ENCODE results near the gene UPK1A. TPM values are rescaled to one million over a fixed set of nuclear protein-coding genes. Genes with fewer than 3 reads are reported as not detected.
A peak's percentile ranks its signal among the peaks of the same experiment; 100 is the strongest.

UPK1A gene
- total and polyA plus RNA-seq, 9 of the 15 experiments (the other 6 are each of a cell fraction or from before 2014, with no cell fraction given): 0.06 to 0.13 TPM; not detected in 7

- no peak for TF ChIP-seq ZZZ3 (IDR thresholded peaks at IDR 0.05)
- peak; percentile 29; the same call in 1 of the 2 replicates for TF ChIP-seq USF1 (CRISPR knock-in tag; IDR thresholded peaks at IDR 0.05)
- TF ChIP-seq ETV5 (CRISPR knock-in tag; IDR thresholded peaks at IDR 0.05; ENCODE audit: low read depth): no peak; the same call in 1 of the 2 replicates
- TF ChIP-seq KAT2B (IDR thresholded peaks at IDR 0.05; ENCODE audit: low read depth, low read length): no peak
- TF ChIP-seq RBM34 (IDR thresholded peaks at IDR 0.05; ENCODE audit: borderline replicate concordance, insufficient read depth, low read length): no peak
- no peak for TF ChIP-seq NCOA1 (IDR thresholded peaks at IDR 0.05; ENCODE audit: low read depth)
- no peak for TF ChIP-seq MIER1 (IDR thresholded peaks at IDR 0.05; ENCODE audit: low read depth)
- TF ChIP-seq TARDBP (IDR thresholded peaks at IDR 0.05): no peak
- no peak for TF ChIP-seq PHF8 (IDR thresholded peaks at IDR 0.05; ENCODE audit: borderline replicate concordance, low read length)
- TF ChIP-seq DPF2 (IDR thresholded peaks at IDR 0.05): 0 out of 2 replicates have a peak, but pooled peaks have one; percentile 44
- TF ChIP-seq SRSF9 (IDR thresholded peaks at IDR 0.05; ENCODE audit: borderline replicate concordance, low read depth, low read length): no peak
- no peak for TF ChIP-seq RNF219 (CRISPR knock-in tag; IDR thresholded peaks at IDR 0.05)
- TF ChIP-seq MCM3 (IDR thresholded peaks at IDR 0.05): no peak
- no peak for TF ChIP-seq CHD7 (IDR thresholded peaks at IDR 0.05; ENCODE audit: low read depth, low read length)
Measured at GRCh38 chr19:35641515-35642151, 24.7 kb upstream of the UPK1A start, which contains the start of gene ETV2 (continued).

All from K562 (cell line).